K562 (cell line): Measurements from ENCODE around the gene SHISAL1. TPM values are rescaled to one million over a fixed set of nuclear protein-coding genes. Genes with fewer than 3 reads are reported as not detected.

ENCODE experiments used
- ATAC-seq: fragments of 200-7000 bp; cut with Tn5 transposase; 3 replicates; pipeline ENCODE4 v1.9.1; 2020; ENCODE audit warnings: moderate library complexity
- BruUV-seq: library from RNA; stranded (reverse); fragments of 400-500 nt; replicated peaks from 2 replicates; lab custom pipeline; 2021; lab: Mats Ljungman, UMichigan
- CTCF ChIA-PET: fragments of 300-600 bp; formaldehyde crosslinking; extraction: SDS; loops from one replicate; lab custom pipeline; 2021; ENCODE audit warnings: low intra/inter-chr PET ratio; lab: Yijun Ruan, JAX
- POLR2A ChIA-PET: fragments of 300-600, 350-650 bp; sonication (Branson Sonifier 250); formaldehyde crosslinking; extraction: SDS; loops from one replicate; lab custom pipeline; 2021; ENCODE audit warnings: antibody characterized with exemption, inconsistent platforms; lab: Yijun Ruan, JAX
- DNase-seq, 4 experiments: peaks; one replicate each; pipeline versions ENCODE4 v3.0.0 to v3.0.0-alpha.2; 2011 to 2018; ENCODE audit warnings: low spot score in 3 of 4, mixed read lengths in 3 of 4; ENCODE audit errors: extremely low read depth in 1 of 4
- FAIRE-seq: peaks from 2 replicates; lab custom pipeline; 2011; peaks lifted over from hg19 to GRCh38; lab: Jason Lieb, UNC
- H2AFZ ChIP-seq: 2 replicates; pipeline ENCODE4 v1.6.0; 2011; ENCODE audit warnings: low read depth, low read length, control low read depth, inconsistent platforms
- H3K27ac ChIP-seq: fragments of 200-600 bp; 3 replicates; pipeline ENCODE4 v1.8.0; 2011; ENCODE audit warnings: low read depth, mild to moderate bottlenecking, control low read depth, inconsistent platforms, low read length, moderate library complexity, mixed read lengths; ENCODE audit errors: extremely low read depth
- H3K27me3 ChIP-seq, 2 experiments: fragments of 300-600 bp in 1 of 2; 2 replicates in 1 of 2; 3 replicates in 1 of 2; pipeline versions ENCODE4 v1.6.0 to v1.8.0; 2011; ENCODE audit warnings: inconsistent platforms in 2 of 2, low read length in 2 of 2, mild to moderate bottlenecking in 1 of 2, mixed read lengths in 1 of 2, moderate library complexity in 1 of 2; ENCODE audit not compliant: control insufficient read depth in 2 of 2, insufficient read depth in 2 of 2
- H3K36me3 ChIP-seq: fragments of 300-600 bp; 3 replicates; pipeline ENCODE4 v1.8.0; 2011; ENCODE audit warnings: mild to moderate bottlenecking, low read length, inconsistent platforms; ENCODE audit not compliant: control insufficient read depth, insufficient read depth
- H3K4me1 ChIP-seq, 2 experiments: fragments of 200-600 bp in 1 of 2; replicated peaks in 1 of 2; 2 replicates in 1 of 2; 3 replicates in 1 of 2; pipeline versions ENCODE4 v1.5.1 to v1.8.0; 2011; ENCODE audit warnings: inconsistent platforms in 2 of 2, low read length in 2 of 2, mild to moderate bottlenecking in 1 of 2, mixed read lengths in 1 of 2, moderate library complexity in 1 of 2; ENCODE audit not compliant: control insufficient read depth in 2 of 2, insufficient read depth in 2 of 2
- H3K4me2 ChIP-seq: 2 replicates; pipeline ENCODE4 v1.6.1; 2011; ENCODE audit warnings: low read length, control low read depth, inconsistent platforms, mixed read lengths; ENCODE audit not compliant: insufficient read depth
- H3K4me3 ChIP-seq: fragments of 200-600 bp; sonication (generic), shearing (Covaris generic); 2 replicates; pipeline ENCODE4 v1.5.1; 2016; ENCODE audit warnings: control low read depth, inconsistent platforms
- H3K79me2 ChIP-seq: fragments of 200-600 bp; 3 replicates; pipeline ENCODE4 v1.8.0; 2011; ENCODE audit warnings: low read length, inconsistent platforms; ENCODE audit not compliant: control insufficient read depth, insufficient read depth
- H3K9ac ChIP-seq, 2 experiments: 2 replicates each; pipeline versions ENCODE4 v1.6.0 to v1.6.1; 2011; ENCODE audit warnings: low read depth in 2 of 2, low read length in 2 of 2, control low read depth in 1 of 2, inconsistent platforms in 1 of 2, mild to moderate bottlenecking in 1 of 2, mixed read lengths in 1 of 2; ENCODE audit not compliant: insufficient read depth in 1 of 2
- H3K9me1 ChIP-seq: one replicate; pipeline ENCODE4 v1.6.0; 2011; ENCODE audit warnings: inconsistent platforms, mild to moderate bottlenecking, low read length, moderate library complexity; ENCODE audit not compliant: control insufficient read depth, insufficient read depth
- H3K9me3 ChIP-seq: replicated peaks from 2 replicates; pipeline ENCODE4 v1.5.1; 2011; ENCODE audit warnings: low read depth, low read length, inconsistent platforms; ENCODE audit not compliant: control insufficient read depth, insufficient read depth
- H4K20me1 ChIP-seq: replicated peaks from 2 replicates; pipeline ENCODE4 v1.6.1; 2011; ENCODE audit warnings: low read length, inconsistent platforms, mixed read lengths; ENCODE audit not compliant: control insufficient read depth, insufficient read depth
- ASH1L ChIP-seq: fragments of 450-650 bp; IDR thresholded peaks from 2 replicates; pipeline ENCODE4 v1.6.1; 2018; ENCODE audit warnings: borderline replicate concordance, mild to moderate bottlenecking, low read depth; ENCODE audit not compliant: partially characterized antibody
- NFE2L1 ChIP-seq: fragments of 450-650 bp; IDR thresholded peaks from 2 replicates; pipeline ENCODE4 v1.6.1; 2016; ENCODE audit warnings: missing genetic modification characterization, low read depth, mild to moderate bottlenecking, missing compliant biosample characterization, moderate library complexity, borderline replicate concordance
- PCBP2 ChIP-seq: fragments of 200-400 bp; formaldehyde crosslinking; IDR thresholded peaks from 2 replicates; pipeline ENCODE4 v1.6.1; 2018; ENCODE audit warnings: low read length, low read depth, mild to moderate bottlenecking, moderate library complexity; ENCODE audit not compliant: poor library complexity, severe bottlenecking
- RAD21 ChIP-seq, 2 experiments: fragments of 250-450 bp in 1 of 2; fragments of 450-650 bp in 1 of 2; sonication (Bioruptor Pico) in 1 of 2; formaldehyde crosslinking in 1 of 2; IDR thresholded peaks in 1 of 2; conservative IDR thresholded peaks in 1 of 2; 2 replicates each; pipeline versions ENCODE4 v1.4.0 to v1.8.0; 2020 to 2022; ENCODE audit warnings: mild to moderate bottlenecking in 2 of 2, moderate library complexity in 1 of 2
- RBM25 ChIP-seq: fragments of 200-400 bp; formaldehyde crosslinking; IDR thresholded peaks from 2 replicates; pipeline ENCODE4 v1.6.1; 2018; ENCODE audit warnings: low read length, low read depth, moderate library complexity; ENCODE audit not compliant: severe bottlenecking
- TRIM24 ChIP-seq, 2 experiments: fragments of 450-650 bp; IDR thresholded peaks; 2 replicates each; pipeline ENCODE4 v1.6.1; 2016
- ZNF707 ChIP-seq: fragments of 250-450 bp; sonication (Bioruptor Pico); conservative IDR thresholded peaks from 2 replicates; pipeline ENCODE4 v1.8.0; 2022; ENCODE audit warnings: inconsistent platforms, mild to moderate bottlenecking, moderate library complexity
- WGBS: fragments of 100-300 bp; shearing (Covaris generic); methylation state at CpG from one replicate; pipeline ENCODE4 v1.1.6; 2016; ENCODE audit warnings: low coverage, mixed read lengths; ENCODE audit not compliant: insufficient coverage; ENCODE audit errors: missing lambda C conversion rate; 5-methylcytosine and 5-hydroxymethylcytosine counted together
- in situ Hi-C: fragments of 300-500 bp; cut with MboI; formaldehyde crosslinking; loops from 4 replicates; pipeline ENCODE4 v1.15.0; 2018; ENCODE audit warnings: inconsistent platforms, mixed read lengths
- intact Hi-C: fragments of 100-400 bp; cut with micrococcal nuclease; formaldehyde crosslinking; loops from 2 replicates; pipeline ENCODE4 v1.14.2; 2022
- polyA plus RNA-seq, 8 experiments: library from polyadenylated mRNA; depleted of rRNA in 4 of 8; stranded (reverse) in 5 of 8; unstranded in 3 of 8; fragments of >200 nt; fragmentation: Nextera tagmentation in 2 of 8; fragmentation: Illumina TruSeq in 1 of 8; extraction: Ambion mirVana in 2 of 8; extraction: Trizol in 1 of 8; gene quantifications; 2 replicates each; pipeline versions ENCODE4 v1.2.1 to v1.2.3, GENCODE V29; 2011 to 2014; ENCODE audit warnings: inconsistent platforms in 1 of 8, missing spikeins in 1 of 8
- total RNA-seq, 7 experiments: library from RNA; depleted of rRNA in 6 of 7; stranded (reverse); fragments of >200 nt in 6 of 7; fragmentation: Illumina TruSeq in 2 of 7; extraction: Trizol in 2 of 7; gene quantifications; 2 replicates each; pipeline versions ENCODE4 v1.2.1 to v1.2.3, GENCODE V29; 2011 to 2021; ENCODE audit warnings: low replicate concordance in 1 of 7
- TF ChIP-seq, protein P1 (sequence below): fragments of 150-350 bp; conservative IDR thresholded peaks from 2 replicates; pipeline ENCODE4 v1.6.1; 2014; ENCODE audit warnings: low read length
- TF ChIP-seq, protein P2 (sequence below), 2 experiments: fragments of 450-650 bp in 1 of 2; sonication (generic) in 1 of 2; formaldehyde crosslinking in 1 of 2; IDR thresholded peaks; 2 replicates each; pipeline versions ENCODE4 v1.7.1 to v1.9.0; 2016 to 2022; ENCODE audit warnings: inconsistent platforms in 1 of 2, mild to moderate bottlenecking in 1 of 2, missing genetic modification reagents in 1 of 2

The SHISAL1 gene
- total and polyA plus RNA-seq, 9 of the 15 experiments (the other 6 are each of a cell fraction or from before 2014, with no cell fraction given) = not detected

DNA sequence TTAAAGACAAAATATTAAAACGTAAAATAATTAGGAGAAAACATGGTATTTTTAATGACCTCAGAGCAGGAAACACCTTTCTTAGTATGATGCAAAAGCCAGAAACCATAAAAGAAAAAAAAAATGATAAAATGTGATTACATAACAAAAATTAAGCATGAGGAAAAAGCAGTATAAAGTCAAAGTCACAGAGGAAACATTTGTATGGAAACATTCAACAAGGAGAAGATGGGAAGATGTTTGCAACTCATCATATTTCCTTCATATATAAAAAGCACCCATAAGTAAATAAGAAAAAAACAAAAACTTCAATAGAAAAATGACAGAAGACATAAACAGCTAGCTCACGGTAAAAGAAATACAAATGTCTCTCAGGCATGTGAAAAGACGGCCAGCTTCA is 17.3 kb downstream of the SHISAL1 start (continued):
- TF ChIP-seq RAD21 (CRISPR knock-in tag; conservative IDR thresholded peaks at IDR 0.05 in 1 of 2, IDR thresholded peaks at IDR 0.05 in 1 of 2) (no peak), RBM25 (peak; percentile 64), TRIM24 (IDR thresholded peaks at IDR 0.05) (peak; percentile 17 to 18; a peak in 2 of 4 replicates), ASH1L (no peak)
- TF ChIP-seq, protein P1, sequence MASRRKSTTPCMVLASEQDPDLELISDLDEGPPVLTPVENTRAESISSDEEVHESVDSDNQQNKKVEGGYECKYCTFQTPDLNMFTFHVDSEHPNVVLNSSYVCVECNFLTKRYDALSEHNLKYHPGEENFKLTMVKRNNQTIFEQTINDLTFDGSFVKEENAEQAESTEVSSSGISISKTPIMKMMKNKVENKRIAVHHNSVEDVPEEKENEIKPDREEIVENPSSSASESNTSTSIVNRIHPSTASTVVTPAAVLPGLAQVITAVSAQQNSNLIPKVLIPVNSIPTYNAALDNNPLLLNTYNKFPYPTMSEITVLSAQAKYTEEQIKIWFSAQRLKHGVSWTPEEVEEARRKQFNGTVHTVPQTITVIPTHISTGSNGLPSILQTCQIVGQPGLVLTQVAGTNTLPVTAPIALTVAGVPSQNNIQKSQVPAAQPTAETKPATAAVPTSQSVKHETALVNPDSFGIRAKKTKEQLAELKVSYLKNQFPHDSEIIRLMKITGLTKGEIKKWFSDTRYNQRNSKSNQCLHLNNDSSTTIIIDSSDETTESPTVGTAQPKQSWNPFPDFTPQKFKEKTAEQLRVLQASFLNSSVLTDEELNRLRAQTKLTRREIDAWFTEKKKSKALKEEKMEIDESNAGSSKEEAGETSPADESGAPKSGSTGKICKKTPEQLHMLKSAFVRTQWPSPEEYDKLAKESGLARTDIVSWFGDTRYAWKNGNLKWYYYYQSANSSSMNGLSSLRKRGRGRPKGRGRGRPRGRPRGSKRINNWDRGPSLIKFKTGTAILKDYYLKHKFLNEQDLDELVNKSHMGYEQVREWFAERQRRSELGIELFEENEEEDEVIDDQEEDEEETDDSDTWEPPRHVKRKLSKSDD = no peak

DNA sequence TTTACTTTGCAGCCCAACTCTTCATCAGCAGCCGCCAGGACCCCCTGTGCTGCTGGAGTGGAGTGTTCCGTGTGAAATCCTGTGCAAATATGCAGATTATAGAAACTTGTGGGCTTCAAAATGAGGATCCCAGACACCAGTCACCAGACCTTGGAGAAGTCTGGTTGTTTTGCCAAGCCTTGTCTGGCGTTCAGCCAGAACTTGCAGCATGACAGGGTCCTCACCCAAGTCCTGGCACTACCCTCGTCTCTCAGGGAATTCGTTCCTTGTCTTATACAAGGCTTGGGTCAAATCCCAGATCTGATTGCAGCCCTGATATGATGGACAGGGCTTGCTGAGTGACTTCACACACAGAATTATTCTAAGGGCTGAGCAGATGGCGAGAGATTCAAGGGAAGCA is 18.9 kb downstream of the SHISAL1 start:
- no peak overlapping the region for H2AFZ ChIP-seq
- H3K27ac ChIP-seq = no peak overlapping the region
- no peaks in the 10 kb centered on the region for H3K36me3 ChIP-seq
- BruUV-seq = no TSS peak
- FAIRE-seq (no peak), DNase-seq (no peak), ATAC-seq (no peak)
- no peak overlapping the region for H3K4me3 ChIP-seq
- no peaks in the 10 kb centered on the region for H4K20me1 ChIP-seq
- in situ Hi-C loops (no loop called here), intact Hi-C loops (no loop called here)
- H3K79me2 ChIP-seq = no peaks in the 10 kb centered on the region
- peaks cover 2 to 24% of the 10 kb centered on the region in 2 experiments; a peak in 3 of 5 replicates for H3K27me3 ChIP-seq
- CTCF ChIA-PET = no interaction called here
- WGBS = 0% methylated on average over 6 of the region's 6 CpGs
- POLR2A ChIA-PET = no interaction called here
- no peaks in the 10 kb centered on the region for H3K9me3 ChIP-seq
- H3K4me2 ChIP-seq = no peak overlapping the region
- no peaks in the 10 kb centered on the region for H3K9me1 ChIP-seq
- no peak overlapping the region for H3K9ac ChIP-seq
- peaks cover 0 to 7% of the 10 kb centered on the region in 2 experiments; a peak in 1 of 5 replicates for H3K4me1 ChIP-seq
- TF ChIP-seq ZNF707 (CRISPR knock-in tag) (no peak), PCBP2 (no peak), NFE2L1 (no peak)
- TF ChIP-seq, protein P2, sequence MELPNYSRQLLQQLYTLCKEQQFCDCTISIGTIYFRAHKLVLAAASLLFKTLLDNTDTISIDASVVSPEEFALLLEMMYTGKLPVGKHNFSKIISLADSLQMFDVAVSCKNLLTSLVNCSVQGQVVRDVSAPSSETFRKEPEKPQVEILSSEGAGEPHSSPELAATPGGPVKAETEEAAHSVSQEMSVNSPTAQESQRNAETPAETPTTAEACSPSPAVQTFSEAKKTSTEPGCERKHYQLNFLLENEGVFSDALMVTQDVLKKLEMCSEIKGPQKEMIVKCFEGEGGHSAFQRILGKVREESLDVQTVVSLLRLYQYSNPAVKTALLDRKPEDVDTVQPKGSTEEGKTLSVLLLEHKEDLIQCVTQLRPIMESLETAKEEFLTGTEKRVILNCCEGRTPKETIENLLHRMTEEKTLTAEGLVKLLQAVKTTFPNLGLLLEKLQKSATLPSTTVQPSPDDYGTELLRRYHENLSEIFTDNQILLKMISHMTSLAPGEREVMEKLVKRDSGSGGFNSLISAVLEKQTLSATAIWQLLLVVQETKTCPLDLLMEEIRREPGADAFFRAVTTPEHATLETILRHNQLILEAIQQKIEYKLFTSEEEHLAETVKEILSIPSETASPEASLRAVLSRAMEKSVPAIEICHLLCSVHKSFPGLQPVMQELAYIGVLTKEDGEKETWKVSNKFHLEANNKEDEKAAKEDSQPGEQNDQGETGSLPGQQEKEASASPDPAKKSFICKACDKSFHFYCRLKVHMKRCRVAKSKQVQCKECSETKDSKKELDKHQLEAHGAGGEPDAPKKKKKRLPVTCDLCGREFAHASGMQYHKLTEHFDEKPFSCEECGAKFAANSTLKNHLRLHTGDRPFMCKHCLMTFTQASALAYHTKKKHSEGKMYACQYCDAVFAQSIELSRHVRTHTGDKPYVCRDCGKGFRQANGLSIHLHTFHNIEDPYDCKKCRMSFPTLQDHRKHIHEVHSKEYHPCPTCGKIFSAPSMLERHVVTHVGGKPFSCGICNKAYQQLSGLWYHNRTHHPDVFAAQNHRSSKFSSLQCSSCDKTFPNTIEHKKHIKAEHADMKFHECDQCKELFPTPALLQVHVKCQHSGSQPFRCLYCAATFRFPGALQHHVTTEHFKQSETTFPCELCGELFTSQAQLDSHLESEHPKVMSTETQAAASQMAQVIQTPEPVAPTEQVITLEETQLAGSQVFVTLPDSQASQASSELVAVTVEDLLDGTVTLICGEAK (IDR thresholded peaks at IDR 0.05) = no peak
- TF ChIP-seq, protein P2 (CRISPR knock-in tag; IDR thresholded peaks at IDR 0.05) = no peak
